ENCODE measurements around the gene TMEM121B.

The TMEM121B gene

GRCh38 chr22:17137861-17138425, 16.8 kb upstream of the TMEM121B start:
- DNase-seq, result no peak

DNA sequence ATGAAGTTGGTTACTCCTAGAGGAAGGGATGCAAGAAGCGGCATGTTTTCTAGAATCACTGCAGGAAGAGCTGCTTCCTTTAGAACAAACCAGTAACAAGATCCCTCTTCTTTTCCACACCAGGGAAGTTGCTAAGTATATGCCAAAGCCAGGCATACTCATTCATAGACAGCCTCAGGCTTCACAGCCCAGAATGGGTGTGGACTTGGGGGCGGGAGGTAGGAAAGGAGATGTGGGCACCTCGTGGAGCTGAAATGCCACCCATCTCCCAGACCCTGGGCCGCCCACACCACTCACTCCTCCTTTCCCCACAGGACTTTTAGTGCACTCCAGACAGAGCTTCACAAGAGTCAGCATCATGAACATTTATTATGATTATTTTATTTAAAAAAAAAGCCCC, 16.0 kb upstream of the TMEM121B start:
- DNase-seq, result no peak

DNA sequence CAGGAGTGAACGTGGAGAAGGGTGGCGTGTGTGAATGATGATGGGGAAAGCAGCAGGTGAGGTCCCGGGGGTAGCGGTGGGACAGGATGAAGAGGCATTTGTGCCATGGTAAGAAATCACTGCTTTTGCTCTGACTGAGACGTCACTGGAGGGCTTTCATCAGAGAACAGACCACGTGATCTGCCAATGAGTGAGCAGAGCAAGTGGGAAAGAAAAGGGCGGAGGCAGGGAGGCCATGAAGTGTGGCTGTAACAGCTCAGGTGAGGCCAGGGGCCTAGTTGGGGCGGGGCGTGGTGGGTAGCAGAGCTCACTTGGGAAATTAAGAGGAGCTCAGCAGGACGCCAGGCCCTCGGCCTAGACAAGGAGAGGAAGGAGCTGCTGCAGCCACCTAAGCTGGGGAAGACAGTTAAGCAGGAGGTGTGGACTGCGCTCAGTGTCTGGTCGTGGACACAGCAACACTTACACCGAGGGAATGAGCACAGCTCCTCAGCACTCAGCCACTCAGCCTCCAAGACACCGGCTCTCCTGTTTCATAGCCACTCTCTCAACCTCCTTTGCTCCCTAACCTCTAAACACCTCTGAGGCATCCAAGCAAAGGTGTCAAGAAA, 14.1 kb upstream of the TMEM121B start:
- DNase-seq, result no peak

DNA sequence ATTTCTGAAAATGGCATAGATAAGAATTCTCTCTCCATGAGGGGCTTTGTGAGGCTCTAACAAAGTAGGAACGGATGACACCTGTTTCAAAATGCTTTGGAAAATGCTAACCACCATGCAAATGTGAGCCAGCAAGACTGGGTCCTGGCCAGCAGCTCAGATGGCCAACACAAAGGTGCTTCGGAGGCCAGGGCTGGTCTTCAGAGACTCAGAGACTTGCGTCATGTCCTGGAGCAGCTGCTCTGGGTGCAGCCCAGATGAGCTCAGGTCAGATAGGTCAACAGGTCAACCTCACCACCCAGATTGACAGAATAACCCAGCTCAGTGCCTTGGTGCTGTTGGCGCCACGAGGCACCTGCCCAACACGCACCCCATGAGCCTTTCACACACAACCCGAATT, 12.0 kb upstream of the TMEM121B start:
- no peak for DNase-seq

- no peak for DNase-seq
Observed at GRCh38 chr22:17132112-17132511, 11.0 kb upstream of the TMEM121B start.

DNA sequence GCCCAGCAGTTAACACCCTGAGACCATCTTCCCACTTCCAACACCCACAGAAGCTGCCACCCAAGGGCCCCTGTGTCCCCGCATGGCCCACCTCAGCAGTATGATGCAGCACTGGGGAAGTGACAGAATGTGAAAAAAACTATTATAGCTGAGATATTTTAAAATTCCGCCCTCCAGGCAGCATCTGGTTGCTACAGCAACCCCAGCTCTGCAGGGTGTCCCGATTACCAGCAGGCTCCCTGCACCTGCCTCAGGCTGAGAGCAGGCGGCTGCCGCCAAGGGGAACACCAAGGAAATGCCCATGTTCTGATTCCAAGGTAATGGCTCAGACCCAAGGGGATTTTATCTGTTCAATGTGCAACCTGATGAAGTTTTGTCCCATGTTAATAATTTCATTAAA, 10.5 kb upstream of the TMEM121B start:
- DNase-seq, result no peak

DNA sequence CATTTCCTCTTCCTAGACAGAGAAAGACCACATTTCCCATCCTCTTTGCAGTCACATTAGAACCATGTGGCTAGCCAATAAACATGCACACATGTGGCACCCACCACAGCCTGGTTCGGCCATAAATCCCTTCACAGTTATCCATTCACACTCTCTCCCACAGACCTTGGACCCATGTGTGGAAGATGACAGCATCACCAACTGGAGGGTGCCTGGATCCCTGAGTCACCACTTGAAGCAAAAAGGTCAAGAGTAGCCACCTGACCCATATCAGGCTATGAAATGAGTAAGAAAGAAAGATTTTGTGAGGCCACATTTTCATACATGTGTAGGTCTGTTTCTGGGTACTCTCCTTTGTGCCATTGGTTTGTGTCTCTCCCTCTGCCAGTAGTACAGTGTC, 9.0 kb upstream of the TMEM121B start:
- no peak for DNase-seq

DNA sequence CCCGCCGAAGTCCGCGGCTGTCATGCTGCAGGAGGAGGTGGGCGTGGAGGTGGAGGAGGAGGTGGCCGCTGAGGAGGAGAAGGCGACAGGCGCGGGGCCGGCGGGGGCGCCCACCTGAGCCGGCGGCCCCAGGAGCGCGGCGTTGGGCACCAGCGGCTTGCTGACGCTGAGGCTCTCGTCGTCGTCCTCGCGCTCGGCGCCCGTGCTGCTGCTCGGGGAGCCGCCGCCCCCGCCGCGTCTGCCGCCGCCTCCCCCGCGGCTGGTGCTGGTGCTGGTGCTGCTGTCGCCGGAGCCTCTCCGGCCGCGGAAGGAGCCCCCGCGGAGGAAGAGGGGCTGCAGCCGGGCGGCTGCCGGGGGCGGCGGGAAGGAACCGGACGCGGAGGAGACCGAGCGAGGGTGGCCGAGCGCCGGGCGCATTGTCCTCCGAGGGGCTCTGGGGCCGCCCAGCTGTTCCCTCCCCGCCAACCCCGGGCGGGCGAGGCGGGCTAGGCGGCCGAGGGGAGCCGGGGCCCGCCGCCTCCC, 388 bp downstream of the TMEM121B start:
- DNase-seq, result no peak

DNA sequence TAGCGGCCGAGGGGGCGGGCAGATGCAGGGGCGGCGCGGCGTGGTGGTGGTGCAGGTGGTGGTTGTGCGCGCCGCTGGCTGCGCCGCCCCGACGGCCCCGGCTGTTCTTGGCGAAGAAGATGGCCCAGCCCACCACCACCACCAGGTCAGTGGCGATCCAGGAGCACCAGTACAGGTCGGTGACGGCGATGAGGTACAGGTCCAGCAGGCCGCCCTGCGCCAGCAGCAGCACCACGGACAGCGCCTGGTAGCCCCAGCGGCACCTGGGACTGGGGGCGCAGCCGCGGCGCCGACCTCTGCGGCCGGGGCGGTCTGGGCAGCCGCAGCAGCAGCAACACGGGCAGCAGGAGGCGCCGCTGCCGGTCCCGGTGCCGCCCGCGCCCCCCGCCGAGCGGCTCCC, 879 bp downstream of the TMEM121B start:
- no peak for DNase-seq

DNA sequence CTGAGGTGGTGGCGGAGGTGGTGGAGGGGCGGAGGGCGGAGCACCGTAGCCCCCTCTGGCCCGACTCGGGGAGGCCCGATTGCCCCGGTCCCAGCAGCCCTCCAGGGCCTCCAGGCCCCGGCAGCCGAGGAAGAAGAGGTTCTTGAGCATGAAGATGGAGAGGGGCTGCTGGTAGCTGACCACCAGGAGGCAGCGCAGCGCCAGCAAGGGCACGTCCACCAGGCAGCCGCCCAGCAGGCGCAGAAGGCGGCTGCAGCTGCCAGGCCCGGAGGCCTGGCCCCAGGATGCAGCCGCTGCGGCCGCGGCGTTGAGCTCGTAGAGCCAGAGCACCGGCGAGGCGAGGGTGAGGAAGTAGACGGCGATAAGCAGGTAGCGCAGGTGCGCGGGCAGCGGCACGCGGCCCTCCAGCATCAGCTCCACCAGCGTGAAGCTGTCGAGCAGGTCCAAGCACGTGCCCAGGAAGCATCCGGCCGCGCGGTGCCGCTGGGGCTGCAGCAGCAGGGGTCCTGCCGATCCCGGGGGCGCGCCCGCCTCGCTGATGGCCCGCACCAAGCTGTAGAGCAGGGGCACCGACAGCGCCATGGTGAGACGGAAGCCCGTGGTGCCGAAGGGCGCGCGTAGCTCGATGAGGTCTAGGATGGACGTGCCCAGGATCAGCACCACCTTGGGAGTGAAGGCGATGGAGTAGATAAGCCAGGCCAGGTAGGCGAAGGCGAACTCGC, 1.5 kb downstream of the TMEM121B start:
- DNase-seq, result no peak

- no peak for DNase-seq
Observed at GRCh38 chr22:17118342-17118741, 2.8 kb downstream of the TMEM121B start.

- DNase-seq, result peak; percentile 46
Observed at GRCh38 chr22:17117890-17118289, 3.3 kb downstream of the TMEM121B start.

GRCh38 chr22:17117400-17117799, 3.8 kb downstream of the TMEM121B start:
- DNase-seq, result no peak

GRCh38 chr22:17116572-17117330, 4.4 kb downstream of the TMEM121B start:
- no peak for DNase-seq

GRCh38 chr22:17115945-17116565, 5.1 kb downstream of the TMEM121B start:
- no peak for DNase-seq

DNA sequence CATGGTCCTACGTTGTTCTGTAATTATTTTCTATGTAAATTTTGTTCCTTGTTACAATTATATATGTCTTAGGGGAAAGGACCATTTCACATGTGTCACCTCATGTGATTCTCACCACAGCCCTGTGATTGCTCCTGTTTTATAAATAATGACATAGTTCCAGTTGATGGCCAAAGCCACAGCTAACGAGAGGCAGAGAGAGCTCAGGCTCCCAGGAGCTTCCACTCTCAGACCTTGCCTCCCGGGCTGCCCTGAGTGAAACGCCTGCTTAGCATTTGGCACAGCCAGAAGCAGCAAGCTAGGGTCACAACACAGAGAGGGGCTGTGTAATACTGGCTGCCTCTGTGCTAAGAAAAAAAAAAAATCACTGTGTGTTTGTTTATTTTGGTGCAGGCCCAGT, 5.9 kb downstream of the TMEM121B start:
- DNase-seq, result no peak

DNA sequence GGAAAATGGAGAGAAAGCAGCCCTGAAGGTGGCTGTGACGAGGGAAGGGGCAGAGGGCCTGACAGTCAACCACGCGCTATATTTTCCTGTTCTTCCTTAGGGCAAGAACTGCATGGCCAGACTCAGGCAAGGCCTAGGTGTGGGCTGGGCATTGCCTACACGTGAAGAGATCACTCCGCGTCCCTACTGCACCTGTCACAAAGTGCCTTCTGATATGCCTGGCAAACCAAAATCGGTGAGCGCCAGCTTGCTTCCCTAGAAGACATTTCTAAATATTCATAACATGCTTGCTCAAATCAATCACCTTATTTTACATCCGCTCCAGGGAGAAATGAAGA, 6.3 kb downstream of the TMEM121B start:
- no peak for DNase-seq

GRCh38 chr22:17114173-17114897, 6.8 kb downstream of the TMEM121B start:
- no peak for DNase-seq

DNA sequence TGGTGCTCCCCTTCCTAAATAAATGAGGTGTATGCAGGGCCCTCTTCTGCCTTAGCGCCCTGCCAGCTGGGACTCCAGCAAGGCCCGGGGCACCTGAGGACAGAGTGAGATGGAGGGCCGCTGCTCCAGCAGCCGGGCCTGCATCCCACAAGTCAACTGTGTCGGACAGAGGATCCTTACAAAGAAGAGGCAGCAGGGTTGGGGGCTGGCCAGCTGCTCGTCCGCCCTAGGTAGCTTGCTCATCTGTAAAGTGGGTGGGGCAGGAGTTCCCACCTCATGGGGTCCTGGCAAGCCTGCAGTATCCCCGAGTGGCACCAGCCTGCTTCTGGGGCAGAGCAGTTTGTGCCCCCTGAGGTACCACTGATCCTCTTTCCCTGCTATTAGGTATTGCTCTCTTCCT, 7.6 kb downstream of the TMEM121B start:
- no peak for DNase-seq

- DNase-seq, result no peak
Observed at GRCh38 chr22:17112491-17113042, 8.6 kb downstream of the TMEM121B start.

DNA sequence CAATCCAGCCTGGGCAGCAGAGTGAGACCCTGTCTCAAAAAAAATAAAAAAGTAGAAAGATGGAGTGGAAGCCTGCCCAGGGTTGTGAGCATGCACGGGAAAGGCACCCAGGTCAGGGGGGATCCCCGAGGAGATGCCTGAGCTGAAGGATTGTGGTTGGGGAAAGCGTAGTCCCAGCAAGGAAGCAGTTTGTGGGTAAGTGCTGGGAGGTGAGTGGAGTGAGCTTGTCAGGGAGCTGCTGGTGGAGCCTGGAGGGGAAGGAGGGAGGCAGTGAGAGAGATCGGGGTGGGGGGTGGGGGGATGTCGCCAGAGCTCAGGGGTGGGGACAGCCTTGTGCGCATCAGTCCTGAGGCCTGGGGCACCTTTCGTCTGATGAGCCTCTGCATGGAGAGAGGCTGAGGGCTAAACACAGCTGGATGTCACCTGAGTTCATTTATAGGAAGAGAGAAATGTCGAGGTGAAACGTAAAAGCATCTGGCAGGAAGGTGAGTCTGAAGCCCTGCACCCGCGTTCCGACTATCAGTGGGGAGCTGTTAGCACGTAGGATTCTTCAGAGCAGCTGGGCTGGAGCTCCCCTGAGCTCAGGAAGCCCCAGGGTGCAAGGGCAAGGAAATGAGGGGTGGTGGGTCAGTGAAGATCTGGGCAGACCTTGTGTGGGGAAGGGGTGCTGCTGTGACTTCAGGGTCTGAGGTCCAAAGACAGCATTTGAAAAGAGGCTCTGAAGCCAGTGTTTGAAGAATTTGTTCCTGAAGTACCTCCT, 10.2 kb downstream of the TMEM121B start:
- no peak for DNase-seq

Measured in SIG-M5 (cell line).